T1000 (cell line): ENCODE data around the gene AHSA1.

Source experiments
- DNase-seq: peaks from one replicate; lab custom pipeline; 2025; ENCODE audit warnings: mixed read lengths; lab: John Stamatoyannopoulos, UW

AHSA1 gene

GRCh38 chr14:77509366-77509765 is 51.5 kb downstream of the AHSA1 start:
- no peak for DNase-seq

- DNase-seq = no peak
These were observed 53.7 kb downstream of the AHSA1 start for GRCh38 chr14:77511486-77512162.

GRCh38 chr14:77516126-77516525 is 58.2 kb downstream of the AHSA1 start:
- DNase-seq = no peak
